Measurements from ENCODE around the gene S100A3.
"Not testable (repeated sequence)": the region's sequence is repeated elsewhere in the genome, so short reads cannot be mapped to it uniquely, and the experiment has no call there.

- TF ChIP-seq, protein P1, sequence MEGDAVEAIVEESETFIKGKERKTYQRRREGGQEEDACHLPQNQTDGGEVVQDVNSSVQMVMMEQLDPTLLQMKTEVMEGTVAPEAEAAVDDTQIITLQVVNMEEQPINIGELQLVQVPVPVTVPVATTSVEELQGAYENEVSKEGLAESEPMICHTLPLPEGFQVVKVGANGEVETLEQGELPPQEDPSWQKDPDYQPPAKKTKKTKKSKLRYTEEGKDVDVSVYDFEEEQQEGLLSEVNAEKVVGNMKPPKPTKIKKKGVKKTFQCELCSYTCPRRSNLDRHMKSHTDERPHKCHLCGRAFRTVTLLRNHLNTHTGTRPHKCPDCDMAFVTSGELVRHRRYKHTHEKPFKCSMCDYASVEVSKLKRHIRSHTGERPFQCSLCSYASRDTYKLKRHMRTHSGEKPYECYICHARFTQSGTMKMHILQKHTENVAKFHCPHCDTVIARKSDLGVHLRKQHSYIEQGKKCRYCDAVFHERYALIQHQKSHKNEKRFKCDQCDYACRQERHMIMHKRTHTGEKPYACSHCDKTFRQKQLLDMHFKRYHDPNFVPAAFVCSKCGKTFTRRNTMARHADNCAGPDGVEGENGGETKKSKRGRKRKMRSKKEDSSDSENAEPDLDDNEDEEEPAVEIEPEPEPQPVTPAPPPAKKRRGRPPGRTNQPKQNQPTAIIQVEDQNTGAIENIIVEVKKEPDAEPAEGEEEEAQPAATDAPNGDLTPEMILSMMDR (optimal IDR thresholded peaks at IDR 0.05 in 1 of 3, IDR thresholded peaks at IDR 0.05 in 1 of 3, conservative IDR thresholded peaks at IDR 0.05 in 1 of 3; ENCODE audit: extremely low read depth in 1 of 3, insufficient read depth in 2 of 3, low read length in 3 of 3) = not testable (repeated sequence)
- not testable (repeated sequence) for TF ChIP-seq EZH2 (IDR thresholded peaks at IDR 0.05; ENCODE audit: low read length)
Measured at GRCh38 chr1:153575497-153575896, 26.4 kb upstream of the S100A3 start.
